H9 (cell line): ENCODE results near the gene IMPA2. TPM values are rescaled to one million over a fixed set of nuclear protein-coding genes. Genes with fewer than 3 reads are reported as not detected.

ENCODE experiments used
- DNase-seq: peaks from one replicate; pipeline ENCODE4 v3.0.0-alpha.2; 2017
- H2AFZ ChIP-seq: one replicate; pipeline ENCODE4 v1.6.1; 2013; ENCODE audit warnings: mild to moderate bottlenecking, low read length, control low read depth, moderate library complexity
- H2AK5ac ChIP-seq: 2 replicates; pipeline ENCODE4 v1.6.1; 2013; ENCODE audit warnings: low read length, control low read depth, mixed read lengths; ENCODE audit not compliant: insufficient read length
- H2BK120ac ChIP-seq: one replicate; pipeline ENCODE4 v1.6.1; 2013; ENCODE audit warnings: low read depth, mild to moderate bottlenecking, low read length, control low read depth, inconsistent platforms; ENCODE audit not compliant: poor library complexity, severe bottlenecking
- H2BK12ac ChIP-seq: 2 replicates; pipeline ENCODE4 v1.6.1; 2013; ENCODE audit warnings: low read length, control low read depth, mixed read lengths, low read depth; ENCODE audit not compliant: insufficient read length
- H2BK15ac ChIP-seq: 2 replicates; pipeline ENCODE4 v1.6.1; 2013; ENCODE audit warnings: low read depth, low read length, control low read depth
- H2BK20ac ChIP-seq: one replicate; pipeline ENCODE4 v1.6.1; 2013; ENCODE audit warnings: low read depth, mild to moderate bottlenecking, low read length, control low read depth, inconsistent platforms; ENCODE audit not compliant: poor library complexity, severe bottlenecking
- H2BK5ac ChIP-seq: 2 replicates; pipeline ENCODE4 v1.6.1; 2013; ENCODE audit warnings: low read length, control low read depth, mixed read lengths; ENCODE audit not compliant: insufficient read length
- H3K14ac ChIP-seq: 2 replicates; pipeline ENCODE4 v1.6.1; 2013; ENCODE audit warnings: low read length, control low read depth; ENCODE audit not compliant: insufficient read depth
- H3K18ac ChIP-seq: 2 replicates; pipeline ENCODE4 v1.6.1; 2013; ENCODE audit warnings: low read depth, mild to moderate bottlenecking, mixed read lengths, low read length, control low read depth; ENCODE audit not compliant: insufficient read length
- H3K23ac ChIP-seq: 2 replicates; pipeline ENCODE4 v1.6.1; 2013; ENCODE audit warnings: low read length, control low read depth, mixed read lengths, low read depth; ENCODE audit not compliant: insufficient read length
- H3K23me2 ChIP-seq: 2 replicates; pipeline ENCODE4 v1.6.1; 2013; ENCODE audit warnings: low read depth, mild to moderate bottlenecking, mixed read lengths, low read length, control low read depth; ENCODE audit not compliant: insufficient read length, poor library complexity, severe bottlenecking
- H3K27ac ChIP-seq: 2 replicates; pipeline ENCODE4 v1.5.1; 2013; ENCODE audit warnings: low read length, control low read depth, mixed read lengths, low read depth; ENCODE audit not compliant: insufficient read length
- H3K27me3 ChIP-seq: 2 replicates; pipeline ENCODE4 v1.6.1; 2013; ENCODE audit warnings: low read length, control low read depth, inconsistent platforms; ENCODE audit not compliant: insufficient read depth
- H3K4ac ChIP-seq: 2 replicates; pipeline ENCODE4 v1.6.1; 2013; ENCODE audit warnings: low read depth, mild to moderate bottlenecking, control low read depth, inconsistent platforms, low read length, moderate library complexity
- H3K4me1 ChIP-seq: 2 replicates; pipeline ENCODE4 v1.6.1; 2013; ENCODE audit warnings: low read length, control low read depth, inconsistent platforms; ENCODE audit not compliant: insufficient read depth
- H3K4me2 ChIP-seq: 2 replicates; pipeline ENCODE4 v1.6.1; 2013; ENCODE audit warnings: low read length, control low read depth, mixed read lengths; ENCODE audit not compliant: insufficient read length, insufficient read depth
- H3K56ac ChIP-seq: 2 replicates; pipeline ENCODE4 v1.6.1; 2013; ENCODE audit warnings: low read depth, mild to moderate bottlenecking, mixed read lengths, low read length, control low read depth; ENCODE audit not compliant: insufficient read length
- H3K79me1 ChIP-seq: 2 replicates; pipeline ENCODE4 v1.6.1; 2013; ENCODE audit warnings: low read depth, mild to moderate bottlenecking, moderate library complexity, low read length, control low read depth, inconsistent platforms; ENCODE audit not compliant: insufficient read depth, poor library complexity, severe bottlenecking
- H3K79me2 ChIP-seq: 2 replicates; pipeline ENCODE4 v1.6.1; 2013; ENCODE audit warnings: low read length, control low read depth, inconsistent platforms; ENCODE audit not compliant: insufficient read depth
- H3K9ac ChIP-seq: 2 replicates; pipeline ENCODE4 v1.6.1; 2013; ENCODE audit warnings: low read length, control low read depth, mixed read lengths; ENCODE audit not compliant: insufficient read length; ENCODE audit errors: extremely low read depth
- H3K9me3 ChIP-seq: one replicate; pipeline ENCODE4 v1.6.1; 2013; ENCODE audit warnings: low read depth, low read length, inconsistent platforms; ENCODE audit not compliant: control insufficient read depth
- H3T11ph ChIP-seq: one replicate; pipeline ENCODE4 v1.6.1; 2013; ENCODE audit warnings: mild to moderate bottlenecking, low read length, control low read depth, inconsistent platforms
- H4K20me1 ChIP-seq: one replicate; pipeline ENCODE4 v1.6.1; 2013; ENCODE audit not compliant: control insufficient read depth, insufficient read length, insufficient read depth
- H4K5ac ChIP-seq: 2 replicates; pipeline ENCODE4 v1.6.1; 2013; ENCODE audit warnings: low read depth, mild to moderate bottlenecking, mixed read lengths, low read length, control low read depth; ENCODE audit not compliant: insufficient read length
- H4K8ac ChIP-seq: replicated peaks from 2 replicates; pipeline ENCODE4 v1.6.1; 2013; ENCODE audit warnings: low read length, control low read depth, mixed read lengths, low read depth; ENCODE audit not compliant: insufficient read length
- H4K91ac ChIP-seq: 2 replicates; pipeline ENCODE4 v1.6.1; 2013; ENCODE audit warnings: low read depth, mild to moderate bottlenecking, moderate library complexity, mixed read lengths, low read length, control low read depth; ENCODE audit not compliant: insufficient read length
- H3K27ac Mint-ChIP-seq, 3 experiments: 2 replicates in 2 of 3; 3 replicates in 1 of 3; pipeline ENCODE4 v1.8.0; 2020 to 2021; ENCODE audit warnings: mixed read lengths in 3 of 3, mild to moderate bottlenecking in 1 of 3, moderate library complexity in 1 of 3
- H3K27me3 Mint-ChIP-seq: 2 replicates; pipeline ENCODE4 v1.8.0; 2021; ENCODE audit warnings: low read depth, mild to moderate bottlenecking, moderate library complexity, mixed read lengths
- H3K36me3 Mint-ChIP-seq, 3 experiments: 2 replicates in 2 of 3; 3 replicates in 1 of 3; pipeline ENCODE4 v1.8.0; 2020 to 2021; ENCODE audit warnings: low read depth in 3 of 3, mixed read lengths in 3 of 3; ENCODE audit not compliant: insufficient read depth in 1 of 3
- H3K4me1 Mint-ChIP-seq, 2 experiments: 2 replicates each; pipeline ENCODE4 v1.8.0; 2020; ENCODE audit warnings: mixed read lengths in 2 of 2
- H3K4me3 Mint-ChIP-seq, 2 experiments: 2 replicates in 1 of 2; 3 replicates in 1 of 2; pipeline ENCODE4 v1.8.0; 2020 to 2021; ENCODE audit warnings: mild to moderate bottlenecking in 2 of 2, mixed read lengths in 2 of 2, moderate library complexity in 1 of 2
- H3K9me3 Mint-ChIP-seq, 2 experiments: 2 replicates in 1 of 2; 3 replicates in 1 of 2; pipeline ENCODE4 v1.8.0; 2020; ENCODE audit warnings: mild to moderate bottlenecking in 2 of 2, mixed read lengths in 2 of 2, moderate library complexity in 1 of 2
- WGBS: extraction: QIAGEN DNeasy Blood & Tissue Kit; methylation state at CpG from one replicate; pipeline ENCODE4 v1.1.7; 2013; ENCODE audit warnings: missing lambda C conversion rate, low lambda C conversion rate, mixed read lengths; ENCODE audit not compliant: insufficient read length; ENCODE audit errors: extremely low coverage; 5-methylcytosine and 5-hydroxymethylcytosine counted together
- total RNA-seq: library from RNA; stranded (reverse); gene quantifications from 2 replicates; pipeline ENCODE4 v1.2.1, GENCODE V29; 2021
- TF ChIP-seq, protein P1 (sequence below): fragments of 200-600 bp; sonication (generic); conservative IDR thresholded peaks from 3 replicates; pipeline ENCODE4 v1.8.0; 2021; ENCODE audit warnings: antibody characterized with exemption, mild to moderate bottlenecking

IMPA2 gene
- total RNA-seq, 1 experiment from 2014 or later: 73.8 TPM

- Histone ChIP-seq H3K4me2 (no peak overlapping the region), H3K27ac (no peak overlapping the region), H2AK5ac (no peak overlapping the region), H4K20me1 (no peaks in the 10 kb centered on the region), H4K91ac (no peak overlapping the region), H3K9ac (no peak overlapping the region), H4K8ac (no peak overlapping the region), H2BK5ac (no peak overlapping the region), H2BK120ac (no peak overlapping the region), H3K14ac (no peak overlapping the region; the same call in 1 of the 2 replicates), H2BK15ac (no peak overlapping the region), H4K5ac (no peak overlapping the region), H3K56ac (no peak overlapping the region), H3T11ph (no peak overlapping the region), H2BK20ac (no peak overlapping the region), H3K79me2 (no peaks in the 10 kb centered on the region), H3K79me1 (no peaks in the 10 kb centered on the region), H3K4me1 (no peaks in the 10 kb centered on the region), H3K23ac (no peak overlapping the region), H3K23me2 (no peaks in the 10 kb centered on the region), H3K4ac (no peak overlapping the region), H3K18ac (no peak overlapping the region), H2AFZ (no peak overlapping the region), H3K27me3 (no peaks in the 10 kb centered on the region), H3K9me3 (no peaks in the 10 kb centered on the region), H2BK12ac (no peak overlapping the region)
- H3K36me3 Mint-ChIP-seq: no peaks in the 10 kb centered on the region
- WGBS: no CpG with 5 or more reads among the region's 16 CpGs
- TF ChIP-seq, protein P1, sequence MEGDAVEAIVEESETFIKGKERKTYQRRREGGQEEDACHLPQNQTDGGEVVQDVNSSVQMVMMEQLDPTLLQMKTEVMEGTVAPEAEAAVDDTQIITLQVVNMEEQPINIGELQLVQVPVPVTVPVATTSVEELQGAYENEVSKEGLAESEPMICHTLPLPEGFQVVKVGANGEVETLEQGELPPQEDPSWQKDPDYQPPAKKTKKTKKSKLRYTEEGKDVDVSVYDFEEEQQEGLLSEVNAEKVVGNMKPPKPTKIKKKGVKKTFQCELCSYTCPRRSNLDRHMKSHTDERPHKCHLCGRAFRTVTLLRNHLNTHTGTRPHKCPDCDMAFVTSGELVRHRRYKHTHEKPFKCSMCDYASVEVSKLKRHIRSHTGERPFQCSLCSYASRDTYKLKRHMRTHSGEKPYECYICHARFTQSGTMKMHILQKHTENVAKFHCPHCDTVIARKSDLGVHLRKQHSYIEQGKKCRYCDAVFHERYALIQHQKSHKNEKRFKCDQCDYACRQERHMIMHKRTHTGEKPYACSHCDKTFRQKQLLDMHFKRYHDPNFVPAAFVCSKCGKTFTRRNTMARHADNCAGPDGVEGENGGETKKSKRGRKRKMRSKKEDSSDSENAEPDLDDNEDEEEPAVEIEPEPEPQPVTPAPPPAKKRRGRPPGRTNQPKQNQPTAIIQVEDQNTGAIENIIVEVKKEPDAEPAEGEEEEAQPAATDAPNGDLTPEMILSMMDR: no peak
- H3K4me3 Mint-ChIP-seq: no peak overlapping the region
- DNase-seq: no peak
- no peaks in the 10 kb centered on the region; the same call in 1 of the 2 replicates for H3K27me3 Mint-ChIP-seq
- H3K27ac Mint-ChIP-seq: no peak overlapping the region
- H3K9me3 Mint-ChIP-seq: no peaks in the 10 kb centered on the region; a peak in 2 of 5 replicates
- H3K4me1 Mint-ChIP-seq: no peaks in the 10 kb centered on the region
Measured at GRCh38 chr18:12059334-12060181, 78.3 kb downstream of the IMPA2 start.
